ENCODE measurements around the gene ARHGAP28.

ARHGAP28 gene

DNA sequence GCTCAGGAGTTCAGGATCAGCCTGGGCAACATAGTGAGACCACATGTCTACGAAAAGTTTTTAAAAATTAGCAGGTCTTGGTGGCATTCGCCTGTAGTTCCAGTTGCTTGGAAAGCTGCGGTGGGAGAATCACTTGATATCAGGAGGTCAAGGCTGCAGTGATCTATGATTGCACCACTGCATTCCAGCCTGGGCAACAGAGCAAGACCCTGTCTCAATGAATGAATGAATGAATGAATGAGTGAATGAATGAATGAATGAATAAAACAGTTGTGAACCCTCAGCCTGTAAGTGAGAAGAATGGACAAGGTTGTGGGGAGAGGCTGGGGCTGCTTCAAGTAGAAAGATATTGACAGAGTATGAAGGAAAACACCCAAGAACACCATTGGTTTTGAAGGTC, 48.0 kb downstream of the ARHGAP28 start:
- TF ChIP-seq, protein P1, sequence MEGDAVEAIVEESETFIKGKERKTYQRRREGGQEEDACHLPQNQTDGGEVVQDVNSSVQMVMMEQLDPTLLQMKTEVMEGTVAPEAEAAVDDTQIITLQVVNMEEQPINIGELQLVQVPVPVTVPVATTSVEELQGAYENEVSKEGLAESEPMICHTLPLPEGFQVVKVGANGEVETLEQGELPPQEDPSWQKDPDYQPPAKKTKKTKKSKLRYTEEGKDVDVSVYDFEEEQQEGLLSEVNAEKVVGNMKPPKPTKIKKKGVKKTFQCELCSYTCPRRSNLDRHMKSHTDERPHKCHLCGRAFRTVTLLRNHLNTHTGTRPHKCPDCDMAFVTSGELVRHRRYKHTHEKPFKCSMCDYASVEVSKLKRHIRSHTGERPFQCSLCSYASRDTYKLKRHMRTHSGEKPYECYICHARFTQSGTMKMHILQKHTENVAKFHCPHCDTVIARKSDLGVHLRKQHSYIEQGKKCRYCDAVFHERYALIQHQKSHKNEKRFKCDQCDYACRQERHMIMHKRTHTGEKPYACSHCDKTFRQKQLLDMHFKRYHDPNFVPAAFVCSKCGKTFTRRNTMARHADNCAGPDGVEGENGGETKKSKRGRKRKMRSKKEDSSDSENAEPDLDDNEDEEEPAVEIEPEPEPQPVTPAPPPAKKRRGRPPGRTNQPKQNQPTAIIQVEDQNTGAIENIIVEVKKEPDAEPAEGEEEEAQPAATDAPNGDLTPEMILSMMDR (IDR thresholded peaks at IDR 0.05; ENCODE audit: insufficient read depth, low read length, poor library complexity, severe bottlenecking): no peak
- Histone ChIP-seq H3K4me3 (replicated peaks; ENCODE audit: low read depth, low read length) (no peak overlapping the region), H3K27me3 (replicated peaks; ENCODE audit: control insufficient read depth, insufficient read depth, low read length) (no peaks in the 10 kb centered on the region), H3K36me3 (ENCODE audit: control insufficient read depth, insufficient read depth, low read length) (no peaks in the 10 kb centered on the region)
- no peak for DNase-seq (ENCODE audit: extremely low read depth, insufficient read length)

DNA sequence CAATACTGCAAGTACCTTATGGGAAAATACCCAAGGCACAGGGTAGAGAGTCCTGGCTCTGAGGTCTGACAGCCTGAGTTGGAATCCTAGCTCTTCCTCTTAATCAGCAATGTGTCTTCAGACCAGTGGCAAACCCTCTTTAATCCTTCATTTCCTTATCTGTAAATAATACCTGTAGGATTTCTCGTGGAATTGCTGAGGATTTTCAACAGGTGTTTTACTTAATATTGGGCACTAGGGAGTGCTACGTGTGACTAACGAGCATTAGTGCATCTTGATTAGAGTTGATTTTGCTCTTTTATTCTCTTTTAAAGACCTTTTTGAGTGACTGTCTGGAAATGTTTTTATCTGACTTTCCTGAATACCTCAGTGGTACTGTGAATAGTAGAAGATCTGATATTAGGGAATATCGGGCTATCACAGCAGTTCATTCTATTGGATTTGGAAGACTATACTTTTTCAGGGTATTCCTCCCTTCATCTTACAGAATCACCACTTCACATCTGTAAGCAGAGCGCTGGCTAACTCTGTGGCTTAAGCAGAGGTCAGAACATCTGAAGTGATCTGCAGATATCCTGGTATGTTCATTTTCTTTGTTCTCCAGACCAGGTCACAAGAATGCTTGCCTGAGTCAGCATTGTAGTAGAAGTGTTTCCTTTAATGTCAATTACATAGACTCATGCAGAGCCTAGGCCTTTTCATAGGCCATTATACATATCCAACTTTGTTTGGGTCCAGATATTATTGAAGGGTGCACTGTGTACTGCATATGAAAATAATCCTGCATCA, 49.1 kb downstream of the ARHGAP28 start:
- TF ChIP-seq, protein P1 (IDR thresholded peaks at IDR 0.05; ENCODE audit: insufficient read depth, low read length, poor library complexity, severe bottlenecking): no peak
- no peaks in the 10 kb centered on the region for H3K27me3 ChIP-seq (replicated peaks; ENCODE audit: control insufficient read depth, insufficient read depth, low read length)
- H3K36me3 ChIP-seq (ENCODE audit: control insufficient read depth, insufficient read depth, low read length): no peaks in the 10 kb centered on the region
- H3K4me3 ChIP-seq (replicated peaks; ENCODE audit: low read depth, low read length): no peak overlapping the region
- DNase-seq (ENCODE audit: extremely low read depth, insufficient read length): no peak

DNA sequence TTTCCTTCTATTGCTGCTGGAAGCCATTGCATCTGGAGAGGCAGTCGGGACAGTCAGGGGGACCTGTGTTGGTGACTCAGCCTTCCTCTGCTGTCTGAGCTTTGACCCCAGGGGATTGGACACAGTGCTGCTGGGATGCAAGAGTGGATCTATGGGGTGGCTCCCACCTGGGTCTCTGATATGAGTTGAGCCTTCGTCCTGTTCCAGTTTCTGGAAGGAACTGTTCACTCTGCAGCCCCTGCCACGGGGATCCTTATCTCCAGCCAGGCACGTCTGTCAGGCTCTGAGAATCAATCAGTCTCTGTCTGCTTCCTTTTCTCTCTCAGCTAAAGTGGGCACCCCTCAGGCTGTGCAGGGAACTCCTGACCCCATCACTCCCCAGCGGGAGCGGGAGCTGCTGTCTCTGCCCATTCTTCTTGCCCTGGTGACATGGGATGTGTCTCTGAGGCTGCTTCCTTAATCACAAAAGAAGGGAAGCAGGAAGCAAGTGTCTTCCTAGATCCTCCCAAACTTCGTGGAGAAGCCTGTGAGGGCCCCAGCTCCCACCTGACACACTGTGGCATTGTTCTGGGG, 51.7 kb downstream of the ARHGAP28 start:
- H3K4me3 ChIP-seq (replicated peaks; ENCODE audit: low read depth, low read length): no peak overlapping the region
- H3K36me3 ChIP-seq (ENCODE audit: control insufficient read depth, insufficient read depth, low read length): no peaks in the 10 kb centered on the region
- TF ChIP-seq, protein P1 (IDR thresholded peaks at IDR 0.05; ENCODE audit: insufficient read depth, low read length, poor library complexity, severe bottlenecking): no peak
- no peaks in the 10 kb centered on the region for H3K27me3 ChIP-seq (replicated peaks; ENCODE audit: control insufficient read depth, insufficient read depth, low read length)
- no peak for DNase-seq (ENCODE audit: extremely low read depth, insufficient read length)

DNA sequence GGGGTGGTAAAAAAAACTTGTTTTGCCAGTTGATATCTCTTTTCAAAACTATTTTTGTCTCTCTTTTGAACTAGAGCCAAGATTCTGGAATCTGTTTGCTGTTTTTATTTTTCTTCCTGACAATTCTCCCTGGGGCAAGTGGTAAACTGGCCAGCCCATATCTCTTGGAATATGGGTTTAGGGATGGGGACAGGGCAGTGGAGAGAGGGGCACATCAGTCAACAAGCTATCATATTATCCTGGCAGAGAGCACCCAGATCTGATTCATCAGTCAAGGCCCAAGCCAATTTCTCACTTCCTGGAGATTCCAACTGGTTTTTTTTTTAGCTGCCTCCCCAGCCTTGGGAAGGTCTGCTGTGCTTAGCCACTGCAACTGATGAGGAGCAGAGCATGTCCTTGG, 52.3 kb downstream of the ARHGAP28 start:
- Histone ChIP-seq H3K27me3 (replicated peaks; ENCODE audit: control insufficient read depth, insufficient read depth, low read length) (no peaks in the 10 kb centered on the region), H3K36me3 (ENCODE audit: control insufficient read depth, insufficient read depth, low read length) (no peaks in the 10 kb centered on the region), H3K4me3 (replicated peaks; ENCODE audit: low read depth, low read length) (no peak overlapping the region)
- DNase-seq (ENCODE audit: extremely low read depth, insufficient read length): no peak
- TF ChIP-seq, protein P1 (IDR thresholded peaks at IDR 0.05; ENCODE audit: insufficient read depth, low read length, poor library complexity, severe bottlenecking): no peak

DNA sequence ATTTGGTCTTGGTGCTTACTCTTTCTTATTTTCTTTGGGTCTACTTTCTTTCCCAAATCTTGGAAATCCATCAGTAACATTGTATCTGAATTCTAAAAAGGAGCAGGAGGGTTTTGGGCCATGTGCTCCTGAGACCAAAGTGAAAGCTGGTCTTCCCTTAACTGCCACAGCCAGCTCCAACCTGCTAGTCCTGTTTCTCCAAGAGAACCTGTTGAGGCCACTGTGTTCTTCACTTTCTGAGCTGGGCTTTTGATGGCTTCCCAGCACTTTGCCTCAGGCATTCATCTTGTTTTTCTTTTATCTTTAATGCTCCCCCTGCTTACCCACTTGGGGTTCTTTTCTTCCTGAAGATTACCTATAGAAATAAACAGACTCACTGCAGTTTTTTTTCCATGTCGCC, 53.3 kb downstream of the ARHGAP28 start:
- DNase-seq (ENCODE audit: extremely low read depth, insufficient read length): no peak

More for the DNA sequence above, 53.3 kb downstream of the ARHGAP28 start:
- H3K36me3 ChIP-seq (ENCODE audit: control insufficient read depth, insufficient read depth, low read length): no peaks in the 10 kb centered on the region
- TF ChIP-seq, protein P1 (IDR thresholded peaks at IDR 0.05; ENCODE audit: insufficient read depth, low read length, poor library complexity, severe bottlenecking): no peak
- no peaks in the 10 kb centered on the region for H3K27me3 ChIP-seq (replicated peaks; ENCODE audit: control insufficient read depth, insufficient read depth, low read length)
- no peak overlapping the region for H3K4me3 ChIP-seq (replicated peaks; ENCODE audit: low read depth, low read length)

All from GM06990 (cell line).